ENCODE data around the gene ATP13A3. TPM values are rescaled to one million over a fixed set of nuclear protein-coding genes. Genes with fewer than 3 reads are reported as not detected.

Gene ATP13A3
- total and polyA plus RNA-seq, 9 of the 15 experiments (the other 6 are each of a cell fraction or from before 2014, with no cell fraction given), result 16.6 to 135 (median 86.6) TPM

- H4K20me1 ChIP-seq (replicated peaks; ENCODE audit: control insufficient read depth, insufficient read depth, low read length), result peaks cover 3% of the 10 kb centered on the region; the same call in 1 of the 2 replicates
- H3K79me2 ChIP-seq (ENCODE audit: control insufficient read depth, insufficient read depth, low read length), result no peaks in the 10 kb centered on the region
- H3K27me3 ChIP-seq (ENCODE audit: control insufficient read depth in 2 of 2, insufficient read depth in 2 of 2, low read length in 2 of 2), result peaks cover 52 to 81% of the 10 kb centered on the region in 2 experiments
- FAIRE-seq, result no peak
- no TSS peak for BruUV-seq (replicated peaks)
- no peaks in the 10 kb centered on the region for H3K9me1 ChIP-seq (ENCODE audit: control insufficient read depth, insufficient read depth, low read length)
- H2AFZ ChIP-seq (ENCODE audit: low read depth, low read length), result no peak overlapping the region
- ChIA-PET CTCF (ENCODE audit: low intra/inter-chr PET ratio) (no interaction called here), POLR2A (interaction anchor here (0.6 kb wide), 1 partner anchor 1537 kb away, joined by 3 read pairs; no protein-coding TSS in a partner anchor)
- no peak overlapping the region for H3K9ac ChIP-seq (ENCODE audit: insufficient read depth in 1 of 2, low read depth in 2 of 2, low read length in 2 of 2)
- in situ Hi-C loops (cut with MboI), result no loop called here
- no peak for DNase-seq (ENCODE audit: extremely low read depth in 1 of 4, low spot score in 3 of 4)
- intact Hi-C loops (cut with micrococcal nuclease), result no loop called here
- H3K4me1 ChIP-seq (replicated peaks in 1 of 2; ENCODE audit: control insufficient read depth in 2 of 2, insufficient read depth in 2 of 2, low read length in 2 of 2), result no peaks in the 10 kb centered on the region
- TF ChIP-seq, protein P1, sequence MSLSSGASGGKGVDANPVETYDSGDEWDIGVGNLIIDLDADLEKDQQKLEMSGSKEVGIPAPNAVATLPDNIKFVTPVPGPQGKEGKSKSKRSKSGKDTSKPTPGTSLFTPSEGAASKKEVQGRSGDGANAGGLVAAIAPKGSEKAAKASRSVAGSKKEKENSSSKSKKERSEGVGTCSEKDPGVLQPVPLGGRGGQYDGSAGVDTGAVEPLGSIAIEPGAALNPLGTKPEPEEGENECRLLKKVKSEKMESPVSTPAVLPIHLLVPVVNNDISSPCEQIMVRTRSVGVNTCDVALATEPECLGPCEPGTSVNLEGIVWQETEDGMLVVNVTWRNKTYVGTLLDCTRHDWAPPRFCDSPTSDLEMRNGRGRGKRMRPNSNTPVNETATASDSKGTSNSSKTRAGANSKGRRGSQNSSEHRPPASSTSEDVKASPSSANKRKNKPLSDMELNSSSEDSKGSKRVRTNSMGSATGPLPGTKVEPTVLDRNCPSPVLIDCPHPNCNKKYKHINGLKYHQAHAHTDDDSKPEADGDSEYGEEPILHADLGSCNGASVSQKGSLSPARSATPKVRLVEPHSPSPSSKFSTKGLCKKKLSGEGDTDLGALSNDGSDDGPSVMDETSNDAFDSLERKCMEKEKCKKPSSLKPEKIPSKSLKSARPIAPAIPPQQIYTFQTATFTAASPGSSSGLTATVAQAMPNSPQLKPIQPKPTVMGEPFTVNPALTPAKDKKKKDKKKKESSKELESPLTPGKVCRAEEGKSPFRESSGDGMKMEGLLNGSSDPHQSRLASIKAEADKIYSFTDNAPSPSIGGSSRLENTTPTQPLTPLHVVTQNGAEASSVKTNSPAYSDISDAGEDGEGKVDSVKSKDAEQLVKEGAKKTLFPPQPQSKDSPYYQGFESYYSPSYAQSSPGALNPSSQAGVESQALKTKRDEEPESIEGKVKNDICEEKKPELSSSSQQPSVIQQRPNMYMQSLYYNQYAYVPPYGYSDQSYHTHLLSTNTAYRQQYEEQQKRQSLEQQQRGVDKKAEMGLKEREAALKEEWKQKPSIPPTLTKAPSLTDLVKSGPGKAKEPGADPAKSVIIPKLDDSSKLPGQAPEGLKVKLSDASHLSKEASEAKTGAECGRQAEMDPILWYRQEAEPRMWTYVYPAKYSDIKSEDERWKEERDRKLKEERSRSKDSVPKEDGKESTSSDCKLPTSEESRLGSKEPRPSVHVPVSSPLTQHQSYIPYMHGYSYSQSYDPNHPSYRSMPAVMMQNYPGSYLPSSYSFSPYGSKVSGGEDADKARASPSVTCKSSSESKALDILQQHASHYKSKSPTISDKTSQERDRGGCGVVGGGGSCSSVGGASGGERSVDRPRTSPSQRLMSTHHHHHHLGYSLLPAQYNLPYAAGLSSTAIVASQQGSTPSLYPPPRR (CRISPR knock-in tag; IDR thresholded peaks at IDR 0.05; ENCODE audit: borderline replicate concordance), result no peak
- no peak for TF ChIP-seq CSDE1 (IDR thresholded peaks at IDR 0.05)
- TF ChIP-seq, protein P2, sequence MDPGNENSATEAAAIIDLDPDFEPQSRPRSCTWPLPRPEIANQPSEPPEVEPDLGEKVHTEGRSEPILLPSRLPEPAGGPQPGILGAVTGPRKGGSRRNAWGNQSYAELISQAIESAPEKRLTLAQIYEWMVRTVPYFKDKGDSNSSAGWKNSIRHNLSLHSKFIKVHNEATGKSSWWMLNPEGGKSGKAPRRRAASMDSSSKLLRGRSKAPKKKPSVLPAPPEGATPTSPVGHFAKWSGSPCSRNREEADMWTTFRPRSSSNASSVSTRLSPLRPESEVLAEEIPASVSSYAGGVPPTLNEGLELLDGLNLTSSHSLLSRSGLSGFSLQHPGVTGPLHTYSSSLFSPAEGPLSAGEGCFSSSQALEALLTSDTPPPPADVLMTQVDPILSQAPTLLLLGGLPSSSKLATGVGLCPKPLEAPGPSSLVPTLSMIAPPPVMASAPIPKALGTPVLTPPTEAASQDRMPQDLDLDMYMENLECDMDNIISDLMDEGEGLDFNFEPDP (CRISPR knock-in tag; IDR thresholded peaks at IDR 0.05), result no peak
- no peak for TF ChIP-seq ZNF239 (CRISPR knock-in tag; IDR thresholded peaks at IDR 0.05)
- H3K27ac ChIP-seq (ENCODE audit: extremely low read depth, low read depth, low read length), result no peak overlapping the region
- no peak for ATAC-seq
- 9% methylated on average over 10 of the region's 10 CpGs for WGBS (ENCODE audit: insufficient coverage, low coverage, missing lambda C conversion rate)
- no peak overlapping the region for H3K4me2 ChIP-seq (ENCODE audit: insufficient read depth, low read length)
- H3K9me3 ChIP-seq (replicated peaks; ENCODE audit: control insufficient read depth, insufficient read depth, low read depth, low read length), result no peaks in the 10 kb centered on the region
- no peaks in the 10 kb centered on the region for H3K36me3 ChIP-seq (ENCODE audit: control insufficient read depth, insufficient read depth, low read length)
- H3K4me3 ChIP-seq, result no peak overlapping the region
Observed at GRCh38 chr3:194376241-194376560, 110.6 kb downstream of the ATP13A3 start.
